Stomach (tissue), 9 donors: ENCODE measurements around the gene CCDC180. TPM values are rescaled to one million over a fixed set of nuclear protein-coding genes. Genes with fewer than 3 reads are reported as not detected.
A peak's percentile ranks its signal among the peaks of the same experiment; 100 is the strongest.

Experiments used
- DNase-seq, 2 donors: peaks; one replicate each; pipeline versions ENCODE4 v3.0.0 to v3.0.0-alpha.2; 2013 to 2019
- H3K27ac ChIP-seq, 5 donors: fragments of 200-600 bp in 4 of 5; sonication (generic) in 4 of 5; one replicate each; pipeline ENCODE4 v1.5.1; 2013 to 2019; ENCODE audit warnings: mild to moderate bottlenecking in 1 of 5, moderate library complexity in 1 of 5
- H3K27me3 ChIP-seq, 3 donors: fragments of 200-600 bp; sonication (generic); one replicate each; pipeline ENCODE4 v1.5.1; 2017 to 2019; ENCODE audit warnings: mixed run types in 1 of 3
- H3K36me3 ChIP-seq, 4 donors: fragments of 200-600 bp; sonication (generic); 1 replicate in 3 of 4; 2 replicates in 1 of 4; pipeline ENCODE4 v1.5.1; 2016 to 2019
- H3K4me1 ChIP-seq, 4 donors: fragments of 200-600 bp; sonication (generic); one replicate each; pipeline ENCODE4 v1.5.1; 2016 to 2019
- H3K4me3 ChIP-seq, 4 donors: fragments of 200-600 bp; sonication (generic) in 3 of 4; one replicate each; pipeline ENCODE4 v1.5.1; 2016 to 2019; ENCODE audit warnings: mild to moderate bottlenecking in 1 of 4
- H3K9me3 ChIP-seq, 4 donors: fragments of 200-600 bp; sonication (generic); one replicate each; pipeline ENCODE4 v1.5.1; 2016 to 2019
- CTCF ChIP-seq, 7 experiments: fragments of 450-650 bp in 4 of 7; fragments of 200-600 bp in 3 of 7; sonication (generic) in 3 of 7; IDR thresholded peaks; one replicate each; pipeline ENCODE4 v1.5.1; 2016 to 2019; ENCODE audit warnings: antibody characterized with exemption in 7 of 7, control low read depth in 2 of 7, mild to moderate bottlenecking in 1 of 7
- EP300 ChIP-seq: sonication (generic); formaldehyde crosslinking; IDR thresholded peaks from one replicate; pipeline ENCODE4 v1.6.1; 2017; ENCODE audit warnings: antibody characterized with exemption
- POLR2A ChIP-seq, 4 donors: fragments of 450-650 bp; IDR thresholded peaks; one replicate each; pipeline ENCODE4 v1.6.1; 2016; ENCODE audit warnings: antibody characterized with exemption in 4 of 4, control low read depth in 2 of 4, mild to moderate bottlenecking in 1 of 4, moderate library complexity in 1 of 4
- POLR2AphosphoS5 ChIP-seq, 3 donors: sonication (generic); formaldehyde crosslinking; IDR thresholded peaks; one replicate each; pipeline ENCODE4 v1.6.1; 2016; ENCODE audit warnings: antibody characterized with exemption in 3 of 3
- whole genome bisulfite sequencing, 5 donors: extraction: QIAGEN DNeasy Blood & Tissue Kit in 3 of 5; methylation state at CpG; one replicate each; pipeline versions ENCODE4 v1.1.5 to v1.1.7; 2013 to 2018; 5-methylcytosine and 5-hydroxymethylcytosine counted together
- intact Hi-C: fragments of 100-400 bp; cut with DNase I; formaldehyde crosslinking; loops from one replicate; pipeline ENCODE4 v1.15.1; 2023; ENCODE audit warnings: low total_unique reads
- polyA plus RNA-seq, 3 donors: library from polyadenylated mRNA; stranded (reverse); fragments of 200-250 nt; gene quantifications; one replicate each; pipeline ENCODE4 v1.2.3, GENCODE V29; 2013
- total RNA-seq, 5 donors: library from RNA; depleted of rRNA; stranded (reverse); fragments of >200 nt; gene quantifications; one replicate each; pipeline versions ENCODE4 v1.1.0 to v1.2.3, GENCODE V29; 2014 to 2016
- donor health status: healthy with polysubstance abuse.
- donor health status: Bipolar disorder and iron deficiency.
- donor health status: healthy.

Gene CCDC180
- total and polyA plus RNA-seq, 8 donors = 1.7 to 16.5 (median 6.0) TPM

DNA sequence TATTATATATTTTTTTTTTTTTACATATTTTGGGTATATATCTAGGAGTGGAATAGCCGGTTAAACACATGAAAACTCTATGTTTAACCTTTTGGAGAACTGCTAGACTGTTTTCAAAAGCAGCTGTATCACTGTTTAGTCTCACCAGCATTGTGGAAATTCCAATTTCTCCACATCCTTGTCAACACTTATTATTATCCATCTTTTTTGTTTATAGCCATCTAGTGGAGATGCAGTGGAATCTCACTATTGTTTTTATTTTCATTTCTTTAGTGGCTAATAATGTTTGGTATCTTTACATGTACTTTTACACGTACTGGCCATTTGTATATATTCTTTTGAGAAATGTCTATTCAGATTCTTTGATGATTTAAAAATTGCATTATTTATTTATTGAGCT is 22.7 kb upstream of the CCDC180 start:
- H3K4me1 ChIP-seq = no peaks in the 10 kb centered on the region
- no peak overlapping the region for H3K4me3 ChIP-seq
- no peak for TF ChIP-seq EP300
- no peak for TF ChIP-seq CTCF (IDR thresholded peaks at IDR 0.05)
- no peak for TF ChIP-seq POLR2A (IDR thresholded peaks at IDR 0.05)
- TF ChIP-seq POLR2AphosphoS5 (IDR thresholded peaks at IDR 0.05) = no peak
- no peak for DNase-seq
- 97 to 100% (median 97%) methylated on average over 2 of the region's 2 CpGs for WGBS, 5 donors
- intact Hi-C loops = no loop called here
- H3K36me3 ChIP-seq = peaks cover 20 to 90% (median 80%) of the 10 kb centered on the region in 4 donors
- peaks cover 0 to 5% (median 0%) of the 10 kb centered on the region in 4 donors for H3K9me3 ChIP-seq
- no peaks in the 10 kb centered on the region for H3K27me3 ChIP-seq
- H3K27ac ChIP-seq = no peak overlapping the region

GRCh38 chr9:97292200-97292599 is 15.3 kb upstream of the CCDC180 start:
- WGBS, 5 donors = 86 to 98% (median 96%) methylated on average over 3 of the region's 3 CpGs
- no peak for DNase-seq
- H3K27ac ChIP-seq = no peak overlapping the region

GRCh38 chr9:97293207-97293721 is 14.2 kb upstream of the CCDC180 start:
- Histone ChIP-seq H3K27me3 (no peaks in the 10 kb centered on the region), H3K27ac (no peak overlapping the region), H3K9me3 (peaks cover 0 to 11% (median 11%) of the 10 kb centered on the region in 4 donors), H3K4me1 (peaks cover 0 to 9% (median 0%) of the 10 kb centered on the region in 4 donors), H3K36me3 (peaks cover 10 to 75% (median 67%) of the 10 kb centered on the region in 4 donors), H3K4me3 (no peak overlapping the region)
- DNase-seq = peak in 1 of 2 donors; percentile 72
- TF ChIP-seq CTCF (IDR thresholded peaks at IDR 0.05) (no peak), POLR2A (IDR thresholded peaks at IDR 0.05) (no peak), EP300 (no peak), POLR2AphosphoS5 (IDR thresholded peaks at IDR 0.05) (no peak)
- WGBS, 5 donors = 42 to 62% (median 56%) methylated on average over 6 of the region's 6 CpGs
- intact Hi-C loops = no loop called here

More at GRCh38 chr9:97292200-97292599, 15.3 kb upstream of the CCDC180 start:
- Histone ChIP-seq H3K36me3 (peaks cover 12 to 86% (median 77%) of the 10 kb centered on the region in 4 donors), H3K4me1 (peaks cover 0 to 9% (median 0%) of the 10 kb centered on the region in 4 donors), H3K27me3 (no peaks in the 10 kb centered on the region), H3K4me3 (no peak overlapping the region), H3K9me3 (peaks cover 0 to 1% (median under 1%) of the 10 kb centered on the region in 4 donors)
- intact Hi-C loops = no loop called here
- no peak for TF ChIP-seq EP300
- TF ChIP-seq POLR2AphosphoS5 (IDR thresholded peaks at IDR 0.05) = no peak
- no peak for TF ChIP-seq CTCF (IDR thresholded peaks at IDR 0.05)
- no peak for TF ChIP-seq POLR2A (IDR thresholded peaks at IDR 0.05)

DNA sequence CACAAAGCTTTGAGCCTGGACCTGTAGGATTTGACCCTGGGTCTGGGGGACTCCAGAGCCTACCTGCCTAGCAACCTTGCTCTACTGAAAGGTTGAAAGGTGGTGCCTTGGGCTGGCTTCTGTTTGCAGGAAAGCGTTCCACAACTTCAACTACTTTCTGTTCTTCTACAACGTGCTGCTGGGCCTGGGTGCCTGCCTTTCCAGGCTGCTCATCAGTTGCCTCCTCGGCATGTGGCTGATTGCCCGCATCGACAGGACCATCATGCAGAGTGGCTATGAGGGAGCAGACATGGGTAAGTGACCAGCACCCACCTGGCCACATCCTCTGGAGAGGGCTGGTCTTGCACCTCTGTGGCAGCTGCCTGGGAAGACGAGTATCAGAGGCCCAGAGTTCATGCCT is 13.6 kb upstream of the CCDC180 start:
- Histone ChIP-seq H3K27me3 (no peaks in the 10 kb centered on the region), H3K4me3 (no peak overlapping the region), H3K36me3 (peaks cover 5 to 70% (median 62%) of the 10 kb centered on the region in 4 donors), H3K9me3 (peaks cover 0 to 14% (median 11%) of the 10 kb centered on the region in 4 donors), H3K27ac (no peak overlapping the region), H3K4me1 (peaks cover 0 to 9% (median 0%) of the 10 kb centered on the region in 4 donors)
- no peak for DNase-seq
- intact Hi-C loops = no loop called here
- 85 to 89% (median 87%) methylated on average over 2 to 6 of the region's 6 CpGs for WGBS, 5 donors
- TF ChIP-seq POLR2A (IDR thresholded peaks at IDR 0.05) (no peak), POLR2AphosphoS5 (IDR thresholded peaks at IDR 0.05) (no peak), EP300 (no peak), CTCF (IDR thresholded peaks at IDR 0.05) (no peak)
